WERI-Rb-1 (cell line): ENCODE results near the gene IGF1R.

Experiments
- DNase-seq: peaks from one replicate; pipeline ENCODE4 v3.0.0-alpha.2; 2020
- H3K27ac ChIP-seq: fragments of 250-450 bp; sonication (Bioruptor Pico); 2 replicates; pipeline ENCODE4 v1.5.1; 2020; ENCODE audit warnings: mild to moderate bottlenecking, moderate library complexity
- H3K27me3 ChIP-seq: fragments of 250-450 bp; sonication (Bioruptor Pico); 2 replicates; pipeline ENCODE4 v1.5.1; 2021; ENCODE audit warnings: mild to moderate bottlenecking, low read depth, moderate library complexity; ENCODE audit not compliant: insufficient read depth, severe bottlenecking
- H3K36me3 ChIP-seq: fragments of 250-450 bp; sonication (Bioruptor Pico); 2 replicates; pipeline ENCODE4 v1.5.1; 2020; ENCODE audit warnings: mild to moderate bottlenecking, moderate library complexity
- H3K4me3 ChIP-seq: 2 replicates; pipeline ENCODE4 v1.5.1; 2011; ENCODE audit warnings: low read depth, mild to moderate bottlenecking, control low read depth, low read length
- H3K9me3 ChIP-seq: fragments of 250-450 bp; sonication (Bioruptor Pico); 2 replicates; pipeline ENCODE4 v1.5.1; 2021; ENCODE audit warnings: mild to moderate bottlenecking, moderate library complexity; ENCODE audit not compliant: severe bottlenecking
- CTCF ChIP-seq: IDR thresholded peaks from 2 replicates; pipeline ENCODE4 v1.5.1; 2011; ENCODE audit warnings: low read depth, mild to moderate bottlenecking, control low read depth, inconsistent platforms, low read length

IGF1R gene

GRCh38 chr15:98924401-98925049 lies 276.2 kb downstream of the IGF1R start:
- no peaks in the 10 kb centered on the region for H3K27me3 ChIP-seq
- H3K36me3 ChIP-seq = peaks cover 44% of the 10 kb centered on the region
- no peak overlapping the region for H3K27ac ChIP-seq
- TF ChIP-seq CTCF = no peak
- no peak for DNase-seq
- no peak overlapping the region for H3K4me3 ChIP-seq
- no peaks in the 10 kb centered on the region for H3K9me3 ChIP-seq

GRCh38 chr15:98926236-98926635 lies 277.9 kb downstream of the IGF1R start:
- no peak for DNase-seq
- Histone ChIP-seq H3K27ac (no peak overlapping the region), H3K9me3 (no peaks in the 10 kb centered on the region), H3K4me3 (no peak overlapping the region), H3K27me3 (no peaks in the 10 kb centered on the region), H3K36me3 (peaks cover 42% of the 10 kb centered on the region)
- no peak for TF ChIP-seq CTCF

- Histone ChIP-seq H3K27me3 (no peaks in the 10 kb centered on the region), H3K36me3 (peaks cover 38% of the 10 kb centered on the region), H3K4me3 (no peak overlapping the region), H3K27ac (no peak overlapping the region), H3K9me3 (no peaks in the 10 kb centered on the region)
- TF ChIP-seq CTCF = no peak
- DNase-seq = no peak
Measured at GRCh38 chr15:98927022-98927421, 278.7 kb downstream of the IGF1R start.

GRCh38 chr15:98927996-98928395 lies 279.7 kb downstream of the IGF1R start:
- no peak for TF ChIP-seq CTCF
- H3K9me3 ChIP-seq = no peaks in the 10 kb centered on the region
- H3K4me3 ChIP-seq = no peak overlapping the region
- H3K27me3 ChIP-seq = no peaks in the 10 kb centered on the region
- peaks cover 34% of the 10 kb centered on the region for H3K36me3 ChIP-seq
- no peak overlapping the region for H3K27ac ChIP-seq
- peak; percentile 10 for DNase-seq

- H3K27ac ChIP-seq = no peak overlapping the region
- no peaks in the 10 kb centered on the region for H3K9me3 ChIP-seq
- peaks cover 18% of the 10 kb centered on the region for H3K36me3 ChIP-seq
- no peak for DNase-seq
- H3K4me3 ChIP-seq = no peak overlapping the region
- TF ChIP-seq CTCF = no peak
- no peaks in the 10 kb centered on the region for H3K27me3 ChIP-seq
Measured at GRCh38 chr15:98930576-98930975, 282.2 kb downstream of the IGF1R start.

- DNase-seq = no peak
- H3K9me3 ChIP-seq = no peaks in the 10 kb centered on the region
- no peak overlapping the region for H3K4me3 ChIP-seq
- H3K27me3 ChIP-seq = no peaks in the 10 kb centered on the region
- no peak overlapping the region for H3K27ac ChIP-seq
- H3K36me3 ChIP-seq = peaks cover 15% of the 10 kb centered on the region
- TF ChIP-seq CTCF = no peak
Measured at GRCh38 chr15:98931004-98931403, 282.7 kb downstream of the IGF1R start.
